Brain microvascular endothelial cell (primary cell): ENCODE measurements around the gene GPR65.

Experiments
- DNase-seq: peaks from one replicate; pipeline ENCODE4 v3.0.0-alpha.2; 2020
- H3K27ac ChIP-seq: fragments of 250-450 bp; sonication (Bioruptor Pico); 2 replicates; pipeline ENCODE4 v1.5.1; 2020; ENCODE audit warnings: mild to moderate bottlenecking, moderate library complexity
- H3K27me3 ChIP-seq: fragments of 250-450 bp; sonication (Bioruptor Pico); replicated peaks from 2 replicates; pipeline ENCODE4 v1.5.1; 2020; ENCODE audit warnings: mild to moderate bottlenecking
- H3K36me3 ChIP-seq: fragments of 250-450 bp; sonication (Bioruptor Pico); replicated peaks from 2 replicates; pipeline ENCODE4 v1.5.1; 2020; ENCODE audit warnings: mild to moderate bottlenecking
- H3K4me3 ChIP-seq: 2 replicates; pipeline ENCODE4 v1.5.1; 2011; ENCODE audit warnings: low read depth, mild to moderate bottlenecking, control low read depth, low read length, moderate library complexity
- in situ Hi-C: cut with HindIII; loops from 2 replicates; pipeline ENCODE4 v1.10.0; 2017; ENCODE audit warnings: low sequenced_read_pairs, low pct_ligation_motif_present
- TF ChIP-seq, protein P1 (sequence below): IDR thresholded peaks from 2 replicates; pipeline ENCODE4 v1.5.1; 2011; ENCODE audit warnings: low read depth, mild to moderate bottlenecking, moderate library complexity, low read length, control low read depth, inconsistent platforms; ENCODE audit errors: missing control alignments

Gene GPR65

DNA sequence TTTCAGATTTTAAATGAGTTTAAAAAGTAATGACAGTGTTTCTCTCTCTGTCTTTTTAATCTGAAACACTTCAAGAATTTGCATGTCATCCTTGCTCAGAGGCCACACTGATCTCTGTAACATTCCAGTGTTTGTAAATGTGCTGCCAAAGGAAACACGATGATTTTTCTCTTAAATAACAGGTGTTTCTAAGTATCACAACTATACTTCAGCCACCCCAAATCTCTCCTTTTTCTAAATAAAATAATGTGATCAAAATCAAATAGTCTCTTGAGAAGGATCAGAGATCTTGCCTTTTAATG is 8.7 kb upstream of the GPR65 start:
- TF ChIP-seq, protein P1, sequence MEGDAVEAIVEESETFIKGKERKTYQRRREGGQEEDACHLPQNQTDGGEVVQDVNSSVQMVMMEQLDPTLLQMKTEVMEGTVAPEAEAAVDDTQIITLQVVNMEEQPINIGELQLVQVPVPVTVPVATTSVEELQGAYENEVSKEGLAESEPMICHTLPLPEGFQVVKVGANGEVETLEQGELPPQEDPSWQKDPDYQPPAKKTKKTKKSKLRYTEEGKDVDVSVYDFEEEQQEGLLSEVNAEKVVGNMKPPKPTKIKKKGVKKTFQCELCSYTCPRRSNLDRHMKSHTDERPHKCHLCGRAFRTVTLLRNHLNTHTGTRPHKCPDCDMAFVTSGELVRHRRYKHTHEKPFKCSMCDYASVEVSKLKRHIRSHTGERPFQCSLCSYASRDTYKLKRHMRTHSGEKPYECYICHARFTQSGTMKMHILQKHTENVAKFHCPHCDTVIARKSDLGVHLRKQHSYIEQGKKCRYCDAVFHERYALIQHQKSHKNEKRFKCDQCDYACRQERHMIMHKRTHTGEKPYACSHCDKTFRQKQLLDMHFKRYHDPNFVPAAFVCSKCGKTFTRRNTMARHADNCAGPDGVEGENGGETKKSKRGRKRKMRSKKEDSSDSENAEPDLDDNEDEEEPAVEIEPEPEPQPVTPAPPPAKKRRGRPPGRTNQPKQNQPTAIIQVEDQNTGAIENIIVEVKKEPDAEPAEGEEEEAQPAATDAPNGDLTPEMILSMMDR = no peak
- no peak overlapping the region for H3K27ac ChIP-seq
- no peak for DNase-seq
- no peaks in the 10 kb centered on the region for H3K27me3 ChIP-seq
- in situ Hi-C loops = no loop called here
- no peak overlapping the region for H3K4me3 ChIP-seq
- H3K36me3 ChIP-seq = no peaks in the 10 kb centered on the region

DNA sequence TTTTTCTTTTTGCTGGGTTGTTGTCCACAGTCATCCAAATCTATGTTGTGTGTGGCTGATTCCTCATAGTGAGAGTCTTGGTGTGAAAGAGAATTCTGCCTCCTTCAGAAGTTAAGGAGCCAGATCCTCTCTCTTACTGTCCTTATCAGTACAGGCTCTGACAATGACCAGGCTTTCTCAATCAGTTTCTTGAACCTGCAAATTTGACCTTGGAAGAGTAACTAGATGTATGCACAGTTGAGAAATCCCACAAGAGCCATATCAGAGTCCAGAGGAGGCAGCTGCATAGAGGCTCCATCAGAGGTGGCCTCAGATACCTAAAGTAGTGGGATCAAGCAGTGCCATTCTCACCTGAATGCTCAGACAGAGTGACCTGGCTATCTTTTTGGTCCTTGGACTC is 6.5 kb upstream of the GPR65 start:
- Histone ChIP-seq H3K4me3 (no peak overlapping the region), H3K36me3 (no peaks in the 10 kb centered on the region), H3K27ac (no peak overlapping the region), H3K27me3 (no peaks in the 10 kb centered on the region)
- in situ Hi-C loops = no loop called here
- TF ChIP-seq, protein P1 = no peak
- DNase-seq = no peak

DNA sequence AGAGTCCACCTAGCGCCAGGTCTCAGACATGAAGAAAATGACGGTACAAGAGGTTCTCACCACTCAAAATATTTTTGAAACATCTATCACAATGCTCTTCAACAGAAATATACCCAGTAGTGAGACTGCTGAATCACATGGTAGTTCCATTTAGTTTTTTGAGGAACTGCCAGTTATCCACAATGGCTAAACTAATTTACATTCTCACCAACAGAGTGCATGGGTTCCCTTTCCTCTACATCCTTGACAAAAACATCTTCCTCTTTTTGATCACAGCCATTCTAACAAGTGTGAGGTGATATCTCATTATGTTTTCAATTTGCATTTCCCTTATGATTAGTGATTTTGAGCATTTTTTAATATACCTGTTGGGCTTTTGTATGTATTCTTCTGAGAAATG is 5.7 kb upstream of the GPR65 start:
- no peak for DNase-seq
- Histone ChIP-seq H3K4me3 (no peak overlapping the region), H3K36me3 (no peaks in the 10 kb centered on the region), H3K27me3 (no peaks in the 10 kb centered on the region), H3K27ac (no peak overlapping the region)
- in situ Hi-C loops = no loop called here
- TF ChIP-seq, protein P1 = no peak

DNA sequence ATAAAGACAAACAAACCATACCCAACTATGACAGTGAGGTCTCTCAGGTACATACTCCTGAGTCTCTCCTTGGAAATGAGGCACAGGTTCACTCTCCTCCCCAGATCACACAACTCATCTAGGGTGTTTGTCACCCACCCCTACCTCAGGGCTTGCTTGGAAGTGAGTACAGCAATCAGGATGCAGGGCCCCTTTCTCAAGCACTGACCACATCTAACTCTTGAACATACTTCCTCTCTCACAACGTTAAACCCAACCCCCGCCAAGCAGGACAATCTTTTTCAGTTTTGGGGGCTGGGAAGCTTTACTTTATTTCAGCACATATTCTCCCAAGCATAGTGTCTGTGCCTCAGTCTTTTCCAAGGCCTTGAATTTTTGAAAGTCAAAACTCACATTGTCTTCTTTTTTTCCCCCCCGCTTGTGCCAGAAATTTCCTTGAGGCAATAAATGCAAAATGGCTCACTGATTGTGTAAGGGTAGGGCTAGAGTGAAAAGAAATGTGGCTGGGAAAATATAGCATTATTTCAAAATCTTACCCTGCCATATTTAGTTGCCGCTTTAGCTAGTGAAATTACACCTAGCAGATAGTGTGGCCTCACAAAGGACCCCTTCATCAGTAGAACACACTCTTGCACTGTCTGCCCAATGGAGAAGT is 2.4 kb upstream of the GPR65 start:
- Histone ChIP-seq H3K36me3 (no peaks in the 10 kb centered on the region), H3K4me3 (no peak overlapping the region), H3K27me3 (no peaks in the 10 kb centered on the region), H3K27ac (no peak overlapping the region)
- no peak for DNase-seq
- in situ Hi-C loops = no loop called here
- TF ChIP-seq, protein P1 = no peak

DNA sequence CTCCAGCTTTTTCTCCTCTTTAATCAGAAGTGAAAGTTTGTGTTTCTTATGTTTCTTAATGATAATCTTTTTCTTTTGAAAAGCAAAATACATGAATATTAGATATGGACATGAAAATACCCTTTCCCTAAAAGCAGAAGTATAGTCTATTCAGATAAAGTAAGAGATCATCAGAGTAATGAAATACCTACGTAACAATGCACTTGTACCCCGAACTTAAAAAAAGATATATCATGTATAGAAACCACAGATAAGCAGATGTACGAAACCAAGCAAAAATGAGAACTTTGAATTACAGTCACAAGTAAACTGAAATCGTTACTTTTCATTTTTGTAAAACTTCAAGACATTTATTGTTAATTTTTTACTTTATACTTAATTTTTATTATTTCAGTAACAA is 1.5 kb upstream of the GPR65 start:
- no peak for DNase-seq
- Histone ChIP-seq H3K27ac (no peak overlapping the region), H3K27me3 (no peaks in the 10 kb centered on the region), H3K4me3 (no peak overlapping the region), H3K36me3 (no peaks in the 10 kb centered on the region)
- TF ChIP-seq, protein P1 = no peak
- in situ Hi-C loops = no loop called here

DNA sequence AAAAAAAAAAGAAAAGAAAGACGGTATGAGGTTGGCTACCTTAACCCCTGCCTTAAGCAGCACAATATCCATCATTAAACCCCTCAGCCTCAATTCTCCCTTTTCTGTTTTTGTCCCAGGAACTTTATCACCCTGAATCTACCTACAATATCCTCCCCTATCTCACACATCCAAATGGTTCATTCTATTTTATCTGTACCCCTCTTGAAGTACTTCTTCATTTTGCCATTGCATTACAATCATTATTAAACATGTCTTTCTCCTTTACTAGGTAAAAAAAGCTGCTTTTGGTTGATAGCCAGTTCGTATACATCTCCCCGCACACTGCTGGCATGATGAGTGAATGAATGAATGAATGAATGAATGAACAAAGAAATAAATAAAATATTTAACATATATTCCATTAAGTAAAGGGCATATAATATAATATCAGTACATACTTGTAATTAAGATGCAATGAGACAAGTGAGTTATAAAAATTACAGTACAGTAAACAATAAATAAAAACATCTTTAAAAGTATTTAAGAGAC is 364 bp upstream of the GPR65 start:
- no peaks in the 10 kb centered on the region for H3K36me3 ChIP-seq
- no peak overlapping the region for H3K27ac ChIP-seq
- DNase-seq = no peak
- no peak overlapping the region for H3K4me3 ChIP-seq
- no peaks in the 10 kb centered on the region for H3K27me3 ChIP-seq
- TF ChIP-seq, protein P1 = no peak
- in situ Hi-C loops = no loop called here
